NCI-H2029 (cell line): ENCODE measurements around the gene HOXD9.

Experiments used
- DNase-seq: peaks from one replicate; lab custom pipeline; 2025; lab: John Stamatoyannopoulos, UW

The HOXD9 gene

DNA sequence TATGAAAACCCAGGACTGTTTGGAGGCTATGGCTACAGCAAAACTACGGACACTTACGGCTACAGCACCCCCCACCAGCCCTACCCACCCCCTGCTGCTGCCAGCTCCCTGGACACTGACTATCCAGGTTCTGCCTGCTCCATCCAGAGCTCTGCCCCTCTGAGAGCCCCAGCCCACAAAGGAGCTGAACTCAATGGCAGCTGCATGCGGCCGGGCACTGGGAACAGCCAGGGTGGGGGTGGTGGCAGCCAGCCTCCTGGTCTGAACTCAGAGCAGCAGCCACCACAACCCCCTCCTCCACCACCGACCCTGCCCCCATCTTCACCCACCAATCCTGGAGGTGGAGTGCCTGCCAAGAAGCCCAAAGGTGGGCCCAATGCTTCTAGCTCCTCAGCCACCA is 46.7 kb downstream of the HOXD9 start:
- no peak for DNase-seq

DNA sequence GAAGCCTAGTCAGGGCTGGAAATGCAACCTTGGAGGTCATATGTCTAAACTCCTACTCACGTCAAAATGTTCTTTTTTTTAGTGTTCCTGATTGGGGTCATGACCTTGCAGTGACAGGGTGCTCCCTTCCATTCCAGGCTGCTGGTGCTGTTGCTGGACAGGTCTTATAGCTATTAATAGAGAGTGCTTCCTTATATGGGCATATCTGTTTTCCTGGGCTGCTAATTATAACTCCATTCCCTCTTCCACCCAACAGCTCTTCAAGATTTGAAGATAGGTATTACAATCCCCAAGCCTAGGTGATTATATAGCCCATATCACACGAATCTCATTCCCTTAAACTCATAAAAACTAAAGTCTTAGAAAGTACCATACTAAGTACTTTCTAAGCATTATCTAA is 47.2 kb downstream of the HOXD9 start:
- DNase-seq: no peak

DNA sequence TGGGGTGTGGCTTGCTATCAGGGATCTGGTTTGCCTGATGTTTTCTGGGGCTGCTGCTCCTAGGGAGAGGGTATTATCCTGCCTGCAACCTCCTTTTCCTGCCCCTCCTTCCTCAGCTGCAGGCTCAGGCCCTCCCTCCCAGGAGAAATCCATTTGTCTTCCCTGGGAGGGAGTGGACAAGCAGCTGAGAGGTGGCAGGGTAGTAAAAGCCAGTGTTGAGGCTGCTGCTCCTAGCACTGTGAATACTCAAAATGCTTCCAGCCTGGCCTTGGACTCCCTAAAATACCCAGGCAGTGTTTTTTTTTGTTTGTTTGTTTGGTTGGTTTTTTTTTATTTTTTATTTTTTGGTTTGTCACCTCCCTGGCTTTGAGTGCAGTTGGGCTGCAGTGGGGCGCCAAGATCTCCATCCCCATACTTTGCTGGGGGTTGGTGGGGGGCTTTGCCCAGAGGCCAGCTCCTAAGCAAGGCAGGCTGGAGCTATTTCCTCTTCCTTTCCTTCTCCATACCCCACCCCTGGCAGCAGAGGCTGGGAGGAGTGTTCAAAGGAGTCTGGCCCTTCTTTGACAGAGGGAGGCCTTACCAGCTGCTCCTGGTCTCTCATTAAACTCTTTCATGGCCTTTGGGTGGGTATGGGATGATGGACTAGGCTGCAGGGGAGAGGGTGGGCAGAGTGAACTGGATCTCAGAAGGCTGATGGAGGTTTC is 48.2 kb downstream of the HOXD9 start:
- no peak for DNase-seq

DNA sequence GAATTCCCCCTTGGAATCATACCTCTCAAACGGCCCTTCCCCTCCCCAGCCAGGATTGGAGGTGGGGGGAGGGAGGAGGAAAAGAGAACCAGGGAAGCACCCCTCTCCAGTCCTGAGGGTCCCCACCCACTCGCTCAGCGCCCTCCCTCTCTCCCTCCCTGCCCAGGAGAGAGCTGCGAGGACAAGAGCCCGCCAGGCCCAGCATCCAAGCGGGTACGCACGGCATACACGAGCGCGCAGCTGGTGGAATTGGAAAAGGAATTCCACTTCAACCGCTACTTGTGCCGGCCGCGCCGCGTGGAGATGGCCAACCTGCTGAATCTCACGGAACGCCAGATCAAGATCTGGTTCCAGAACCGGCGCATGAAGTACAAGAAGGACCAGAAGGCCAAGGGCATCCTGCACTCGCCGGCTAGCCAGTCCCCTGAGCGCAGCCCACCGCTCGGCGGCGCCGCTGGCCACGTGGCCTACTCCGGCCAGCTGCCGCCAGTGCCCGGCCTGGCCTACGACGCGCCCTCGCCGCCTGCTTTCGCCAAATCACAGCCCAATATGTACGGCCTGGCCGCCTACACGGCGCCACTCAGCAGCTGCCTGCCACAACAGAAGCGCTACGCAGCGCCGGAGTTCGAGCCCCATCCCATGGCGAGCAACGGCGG is 49.0 kb downstream of the HOXD9 start:
- DNase-seq: no peak

DNA sequence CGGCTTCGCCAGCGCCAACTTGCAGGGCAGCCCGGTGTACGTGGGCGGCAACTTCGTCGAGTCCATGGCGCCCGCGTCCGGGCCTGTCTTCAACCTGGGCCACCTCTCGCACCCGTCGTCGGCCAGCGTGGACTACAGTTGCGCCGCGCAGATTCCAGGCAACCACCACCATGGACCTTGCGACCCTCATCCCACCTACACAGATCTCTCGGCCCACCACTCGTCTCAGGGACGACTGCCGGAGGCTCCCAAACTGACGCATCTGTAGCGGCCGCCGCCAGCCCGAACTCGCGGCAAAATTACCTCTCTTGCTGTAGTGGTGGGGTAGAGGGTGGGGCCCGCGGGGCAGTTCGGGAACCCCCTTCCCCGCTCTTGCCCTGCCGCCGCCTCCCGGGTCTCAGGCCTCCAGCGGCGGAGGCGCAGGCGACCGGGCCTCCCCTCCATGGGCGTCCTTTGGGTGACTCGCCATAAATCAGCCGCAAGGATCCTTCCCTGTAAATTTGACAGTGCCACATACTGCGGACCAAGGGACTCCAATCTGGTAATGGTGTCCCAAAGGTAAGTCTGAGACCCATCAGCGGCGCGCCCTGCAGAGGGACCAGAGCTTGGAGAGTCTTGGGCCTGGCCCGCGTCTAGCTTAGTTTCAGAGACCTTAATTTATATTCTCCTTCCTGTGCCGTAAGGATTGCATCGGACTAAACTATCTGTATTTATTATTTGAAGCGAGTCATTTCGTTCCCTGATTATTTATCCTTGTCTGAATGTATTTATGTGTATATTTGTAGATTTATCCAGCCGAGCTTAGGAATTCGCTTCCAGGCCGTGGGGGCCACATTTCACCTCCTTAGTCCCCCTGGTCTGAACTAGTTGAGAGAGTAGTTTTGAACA is 49.7 kb downstream of the HOXD9 start:
- no peak for DNase-seq

DNA sequence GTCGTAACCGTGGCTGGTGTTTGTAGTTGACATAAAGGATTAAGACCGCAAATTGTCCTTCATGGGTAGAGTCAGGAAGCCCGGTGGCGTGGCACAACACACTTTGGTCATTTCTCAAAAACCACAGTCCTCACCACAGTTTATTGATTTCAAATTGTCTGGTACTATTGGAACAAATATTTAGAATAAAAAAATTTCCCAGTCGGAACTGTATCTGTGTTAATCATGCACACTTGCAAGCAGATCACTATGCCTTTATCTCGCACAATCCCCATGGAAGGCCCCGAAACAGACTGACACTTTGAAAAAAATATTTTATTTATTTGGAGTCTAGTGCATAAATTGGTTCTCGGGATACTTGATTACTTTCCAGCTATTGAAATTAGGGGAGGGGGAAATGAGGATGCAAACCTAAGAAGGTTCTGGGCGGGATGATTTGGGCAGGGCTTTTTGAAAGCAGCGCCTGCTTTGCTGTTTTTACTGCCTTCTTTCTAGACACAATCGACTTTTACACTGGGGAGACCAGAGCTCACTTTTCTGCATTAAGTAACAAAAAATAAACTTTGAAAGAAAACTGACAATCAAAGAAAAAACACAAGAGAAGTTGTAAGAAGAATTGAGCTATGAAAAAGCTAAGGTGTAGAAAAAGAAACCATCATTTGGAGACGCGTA is 50.5 kb downstream of the HOXD9 start:
- DNase-seq: no peak

DNA sequence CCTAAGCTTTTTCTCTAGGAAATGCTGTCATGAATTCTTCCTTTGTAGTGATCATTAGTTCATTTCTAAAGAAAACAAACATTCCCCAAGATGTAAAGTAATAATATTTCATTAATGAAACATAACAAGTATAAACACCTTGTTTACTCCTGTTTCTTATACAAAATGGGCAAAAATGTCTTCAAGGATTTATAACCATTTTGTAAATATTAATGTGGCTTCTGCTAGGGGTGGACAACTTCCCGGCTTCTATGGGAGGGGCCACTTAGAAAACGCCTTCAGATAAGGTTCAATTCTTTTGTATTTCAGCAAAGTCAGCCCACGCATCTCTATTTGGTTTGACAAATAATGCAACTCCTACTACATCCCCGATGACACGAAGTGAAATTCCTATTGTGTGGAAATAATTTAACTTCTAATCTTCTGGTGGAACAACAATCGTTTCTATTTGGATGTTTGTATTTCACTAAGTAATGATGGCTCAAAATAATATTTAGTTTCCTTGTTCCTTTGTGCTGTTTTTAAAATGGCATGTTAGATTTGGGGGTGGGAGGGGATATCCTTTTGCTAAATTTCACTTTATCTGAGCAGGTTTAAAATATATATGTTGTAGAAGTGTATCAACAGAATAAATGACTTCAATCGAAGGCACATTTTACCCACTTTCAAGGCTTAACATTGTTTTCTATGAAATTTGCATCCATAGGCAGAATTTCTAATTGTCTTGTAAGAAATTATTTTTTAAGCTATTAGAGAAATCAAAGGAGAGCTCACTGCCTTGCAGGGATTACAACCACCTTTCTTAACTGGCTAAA is 51.3 kb downstream of the HOXD9 start:
- no peak for DNase-seq

DNA sequence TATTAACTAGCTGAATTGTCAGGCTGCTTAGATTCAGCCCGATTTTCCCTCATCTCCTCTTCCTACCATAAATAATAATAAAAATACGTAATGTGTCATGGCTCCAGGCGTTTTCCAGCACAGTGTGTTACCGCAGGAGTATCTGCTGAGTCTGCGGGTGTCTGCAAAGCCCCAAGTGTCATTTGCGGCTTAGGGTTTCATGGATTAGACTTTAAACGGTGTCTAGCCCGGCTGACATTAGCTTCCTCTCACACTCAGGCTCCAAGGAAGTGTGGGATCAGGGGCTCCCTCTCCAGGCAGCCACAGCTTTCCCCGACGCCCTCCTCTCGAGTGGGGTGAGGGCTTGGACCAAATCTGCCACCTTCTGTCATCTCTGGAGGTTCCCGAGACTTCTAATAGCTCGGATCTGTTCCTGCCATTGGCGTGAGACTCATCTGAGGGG is 51.9 kb downstream of the HOXD9 start:
- DNase-seq: no peak
